Measurements from ENCODE around the gene CRK.
A peak's percentile ranks its signal among the peaks of the same experiment; 100 is the strongest.

CRK gene

DNA sequence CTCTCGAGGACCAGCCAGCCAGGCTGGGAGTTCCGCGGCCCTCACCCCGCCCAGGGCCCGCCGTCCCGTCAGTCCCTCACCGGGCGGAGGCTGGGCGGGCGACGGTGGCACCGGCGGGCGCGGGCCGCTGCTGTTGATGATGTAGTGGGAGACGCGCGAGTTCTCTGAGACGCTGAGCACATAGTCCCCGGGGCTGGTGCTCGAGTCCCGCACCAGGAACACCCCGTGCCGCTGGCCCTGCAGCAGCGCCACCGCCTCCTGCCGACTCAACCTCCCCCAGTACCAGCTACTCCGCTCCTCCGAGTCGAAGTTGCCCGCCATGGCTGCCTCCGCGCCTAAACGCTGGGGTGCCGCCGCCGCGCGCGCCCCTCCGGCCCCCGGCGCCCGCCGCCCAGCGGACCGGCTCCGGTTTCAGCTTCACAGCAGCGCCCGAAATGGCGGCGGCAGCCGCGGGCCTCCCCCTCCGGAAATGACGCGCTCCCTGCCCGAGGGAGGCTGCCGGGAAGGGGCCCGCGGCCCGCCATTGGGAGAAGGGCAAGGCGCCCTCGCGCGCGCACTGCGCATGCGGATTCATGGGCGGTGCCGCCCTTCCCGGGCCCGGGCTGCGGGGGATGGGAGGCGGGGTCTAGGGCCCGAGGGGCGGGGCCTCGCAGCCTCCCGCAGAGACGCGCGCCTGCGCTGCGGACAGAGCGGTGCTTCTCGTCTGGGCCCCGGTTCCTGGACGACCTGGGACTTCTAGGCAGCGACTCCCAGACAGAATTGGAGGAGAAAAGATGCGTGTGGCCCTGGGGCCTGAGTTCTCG, at the start of gene CRK:
CRK (minus strand) TSS at position 436 of the 803 bp plus-strand sequence; CDS start at position 321, 115 bp downstream.
- peak; percentile 71 for DNase-seq (ENCODE audit: low read depth)

DNA sequence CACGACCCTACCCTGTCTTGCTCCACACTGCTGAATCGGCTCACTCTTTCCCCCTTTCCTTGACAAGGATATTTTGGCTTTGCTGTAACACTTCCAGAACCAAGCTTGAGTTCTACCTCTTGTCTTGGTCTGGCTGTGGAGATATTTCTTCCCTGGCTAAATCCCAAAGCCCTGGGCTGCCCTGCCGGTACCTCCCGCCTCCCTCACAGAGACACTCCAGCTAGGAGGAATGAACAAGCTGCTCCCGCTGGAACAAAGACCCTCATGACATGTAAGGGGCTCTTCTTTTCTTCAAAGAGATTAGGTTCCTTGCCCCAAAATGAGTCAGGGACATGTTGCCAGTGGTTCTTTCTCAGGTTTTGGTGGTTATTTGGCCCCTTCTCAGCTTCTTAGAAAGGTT, 49.6 kb upstream of the CRK start:
- no peak for DNase-seq (ENCODE audit: low read depth)

DNA sequence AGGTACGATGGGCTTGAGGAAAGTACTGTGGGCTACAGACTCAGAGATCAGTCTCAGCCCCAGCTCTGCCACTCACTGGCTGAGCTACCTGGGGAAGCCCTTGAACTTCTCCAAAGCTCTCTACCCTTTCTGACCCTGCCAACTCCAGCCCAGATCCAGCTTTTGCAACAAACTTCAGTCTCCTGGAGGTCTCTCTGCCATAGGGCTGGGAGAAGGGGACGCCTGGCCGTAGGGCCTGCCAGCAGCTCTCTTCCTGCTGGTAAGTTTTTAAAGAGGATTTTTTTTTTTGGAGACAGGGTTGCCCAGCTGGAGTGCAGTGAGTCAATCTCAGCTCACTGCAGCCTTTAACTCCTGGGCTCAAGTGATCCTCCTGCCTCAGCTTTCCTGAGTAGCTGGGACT, 48.8 kb upstream of the CRK start:
- DNase-seq (ENCODE audit: low read depth), result no peak

DNA sequence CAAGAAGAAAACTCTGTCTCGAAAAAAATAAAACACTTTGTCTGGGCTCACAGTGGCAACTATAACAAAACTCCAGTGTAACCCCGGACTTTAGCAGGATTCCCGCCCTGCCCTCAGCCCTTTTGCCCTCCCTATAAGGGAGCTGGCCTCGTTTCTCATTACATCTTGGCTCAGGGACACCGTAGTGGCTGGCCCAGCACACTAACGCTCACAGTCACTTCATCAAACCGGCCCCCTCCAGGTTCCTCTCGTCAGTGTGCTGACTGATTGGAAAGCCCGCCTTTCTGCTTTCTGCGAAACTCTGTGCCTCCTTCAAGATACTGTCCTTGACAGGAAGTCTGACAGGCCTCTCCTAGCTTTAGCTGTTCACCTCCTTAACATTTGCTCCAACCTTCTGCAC, 47.7 kb upstream of the CRK start:
- no peak for DNase-seq (ENCODE audit: low read depth)

DNA sequence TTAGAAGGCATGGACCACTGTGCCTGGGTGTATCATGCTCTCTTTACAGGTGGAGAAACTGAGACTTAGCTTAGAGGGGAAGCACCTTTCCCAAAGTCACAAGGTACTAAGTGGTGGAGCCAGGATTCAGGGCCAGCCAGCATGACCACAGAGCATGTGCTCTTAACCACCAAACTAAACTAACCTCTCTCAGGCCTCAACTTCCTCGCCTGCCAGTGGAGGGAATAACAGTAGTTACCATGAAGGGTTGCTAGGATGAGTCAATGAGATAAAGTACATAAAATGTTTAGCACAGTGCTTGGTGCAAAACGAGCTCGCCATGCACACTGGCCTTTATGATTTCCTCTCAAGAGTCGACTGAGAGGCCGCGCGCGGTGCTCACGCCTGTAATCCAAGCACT, 42.8 kb upstream of the CRK start:
- no peak for DNase-seq (ENCODE audit: low read depth)

DNA sequence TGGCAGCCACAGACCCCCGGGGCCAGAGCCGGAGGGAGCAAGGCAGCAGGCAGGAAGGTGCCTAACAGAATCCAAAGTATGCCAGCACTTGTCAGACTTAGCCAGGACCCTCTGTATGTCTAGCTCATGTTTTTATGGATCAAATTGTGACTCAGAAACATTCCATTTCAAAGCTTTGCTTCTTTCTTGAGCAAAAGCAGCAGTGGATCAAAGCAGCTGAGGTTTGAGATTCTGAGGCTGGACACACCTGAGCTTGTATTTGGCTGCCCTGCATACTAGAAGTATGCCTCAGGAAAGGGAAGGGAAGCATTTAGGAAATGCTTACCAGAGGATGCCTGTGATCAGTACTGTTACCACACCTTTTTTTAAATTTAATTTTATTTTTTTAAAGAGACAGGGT, 42.2 kb upstream of the CRK start:
- DNase-seq (ENCODE audit: low read depth), result no peak

DNA sequence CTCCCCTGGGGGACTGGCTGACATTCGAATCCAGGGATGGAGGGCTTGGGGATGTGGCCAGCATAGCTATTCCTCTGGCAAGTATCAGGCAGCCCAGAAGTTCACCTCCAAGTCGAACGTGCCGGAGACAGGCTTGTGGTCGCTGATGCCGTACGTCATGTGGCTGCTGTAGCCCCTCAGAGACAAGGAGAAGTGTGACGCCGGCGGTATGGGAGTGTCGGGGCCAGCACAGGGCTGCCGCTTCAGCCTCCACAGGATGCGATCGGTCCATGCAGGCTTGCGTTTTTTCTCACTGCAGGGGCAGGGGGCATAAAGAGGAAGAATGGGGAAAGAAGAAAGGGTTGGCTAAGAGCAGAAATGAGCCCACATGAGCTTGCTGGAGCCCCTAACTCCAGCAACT, 41.8 kb upstream of the CRK start:
- no peak for DNase-seq (ENCODE audit: low read depth)

DNA sequence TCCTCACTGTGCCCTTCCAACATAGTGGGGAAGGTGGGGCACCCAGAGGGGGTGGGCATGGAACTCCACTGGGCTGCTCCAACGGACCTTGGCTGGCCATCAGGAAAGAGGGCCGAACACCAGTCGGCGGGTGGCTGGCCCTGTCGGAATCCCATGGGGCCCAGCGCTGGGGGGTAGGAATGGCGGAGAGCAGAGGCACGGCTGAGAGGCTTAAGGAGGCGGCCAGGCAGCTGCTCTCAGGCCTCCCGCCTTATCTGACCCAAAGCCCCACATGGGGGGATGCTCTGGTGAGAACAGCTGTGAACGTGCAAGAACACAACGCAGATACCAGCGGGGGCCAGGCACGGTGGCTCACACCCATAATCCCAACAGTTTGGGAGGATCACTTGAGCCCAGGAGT, 40.8 kb upstream of the CRK start:
- no peak for DNase-seq (ENCODE audit: low read depth)

DNA sequence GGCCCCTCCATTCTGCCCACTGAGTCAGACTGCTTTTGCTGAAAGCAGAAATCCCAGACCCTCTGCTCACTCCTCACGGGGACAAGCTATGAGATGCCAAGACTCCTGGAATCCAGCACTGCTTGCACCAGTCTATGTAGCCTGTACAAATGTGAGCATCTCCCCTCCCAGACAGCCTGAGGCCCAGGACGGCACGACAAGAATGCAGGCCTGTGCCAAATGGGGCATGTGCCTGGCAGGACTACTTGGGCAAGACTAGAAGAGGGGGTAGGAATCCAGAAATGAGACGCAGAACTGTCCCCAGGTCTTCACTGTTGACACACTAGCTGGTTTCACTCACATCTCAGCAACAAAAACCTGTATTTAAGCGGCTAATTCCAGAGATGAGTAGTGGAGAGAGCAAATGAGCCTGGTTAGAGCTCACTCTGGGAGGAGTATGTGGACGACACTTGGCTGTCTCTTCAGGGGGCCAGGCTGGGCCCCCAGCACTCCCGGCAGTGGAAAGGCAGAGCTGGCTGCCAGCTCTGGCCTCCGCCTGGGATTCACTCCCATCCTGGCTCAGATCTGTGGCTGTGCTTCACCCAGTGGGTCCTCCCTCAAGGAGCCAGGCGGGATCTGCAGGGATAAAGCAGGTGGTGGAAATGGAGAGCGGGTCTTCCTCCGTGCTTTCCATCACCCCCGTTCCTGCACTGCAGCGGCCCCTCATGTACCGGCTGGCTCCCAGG, 39.4 kb upstream of the CRK start:
- DNase-seq (ENCODE audit: low read depth), result no peak

DNA sequence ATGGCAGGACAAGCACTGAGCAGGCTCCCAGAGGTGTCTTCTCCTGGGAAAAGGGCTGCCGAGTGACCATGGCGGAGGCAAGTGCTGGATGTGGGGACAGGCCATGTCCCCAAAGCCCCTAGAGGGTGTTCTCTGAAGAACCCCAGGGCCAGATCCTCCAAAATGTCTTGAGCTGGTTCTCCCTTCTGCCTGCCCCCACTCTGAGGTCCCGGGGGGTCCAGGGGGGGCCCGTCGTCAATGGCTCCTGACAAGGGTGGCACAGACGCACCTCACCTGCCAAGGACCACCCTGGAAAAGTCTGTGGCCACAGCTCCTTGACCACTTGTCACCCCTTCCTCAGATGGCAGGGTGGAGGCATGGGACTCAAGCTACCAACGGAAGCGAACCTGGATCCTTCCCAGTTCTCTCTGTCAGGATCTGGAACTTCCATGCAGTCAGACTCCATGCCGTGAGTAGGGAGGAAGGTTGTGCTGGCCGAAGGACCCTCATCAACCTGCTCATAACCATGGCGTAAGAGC, 38.8 kb upstream of the CRK start:
- no peak for DNase-seq (ENCODE audit: low read depth)

DNA sequence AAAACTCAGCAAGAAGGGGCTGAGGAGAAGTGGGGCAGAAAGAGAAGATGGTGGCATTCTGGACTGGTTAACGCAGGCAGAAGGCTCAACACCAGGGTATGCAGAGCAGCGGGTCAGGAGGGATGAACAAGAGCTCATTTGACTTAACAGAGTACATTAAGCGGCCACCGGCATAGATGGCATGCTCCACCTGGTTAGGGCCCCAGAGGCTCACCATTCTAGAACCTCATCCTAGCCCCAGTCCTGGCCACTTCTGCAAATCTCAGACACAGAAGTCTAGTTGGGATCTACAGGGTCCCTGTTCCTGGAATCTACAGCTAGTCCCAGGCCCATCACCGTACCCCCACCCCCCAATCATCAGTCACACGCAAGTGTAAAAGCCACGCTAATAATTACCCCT, 38.2 kb upstream of the CRK start:
- no peak for DNase-seq (ENCODE audit: low read depth)

DNA sequence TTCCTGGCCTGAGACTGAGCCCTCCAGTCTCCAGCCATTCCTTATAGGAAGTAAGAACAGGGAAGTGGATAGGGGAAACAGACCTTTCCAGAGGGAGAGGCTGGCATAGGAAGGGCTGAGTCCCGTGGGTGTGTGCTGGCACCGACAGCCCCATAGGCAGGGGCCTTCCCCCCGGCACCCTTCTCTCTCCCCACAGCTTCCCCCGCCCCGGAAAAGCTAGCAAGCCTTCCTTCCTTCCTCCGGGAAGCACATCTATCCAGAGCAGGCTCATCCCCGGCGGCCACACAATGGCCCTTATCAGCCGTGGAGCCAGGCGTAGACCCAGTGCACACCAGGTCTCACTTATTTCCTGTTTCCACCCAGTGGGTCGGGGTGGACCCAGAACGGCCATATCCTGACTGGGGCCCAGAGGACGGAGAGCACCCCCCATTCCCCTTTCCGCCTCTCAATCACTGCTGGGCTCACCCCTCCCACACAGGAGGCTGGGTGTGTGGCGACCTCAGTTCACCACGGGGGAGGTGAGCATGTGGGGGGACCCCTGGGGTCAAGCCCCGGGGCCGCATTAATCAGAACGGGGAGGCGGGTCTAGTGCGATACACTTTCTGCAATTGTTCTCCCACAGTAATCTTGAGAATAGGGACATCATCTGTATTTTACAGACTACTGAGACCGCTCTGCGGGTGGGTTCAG, 37.4 kb upstream of the CRK start:
- no peak for DNase-seq (ENCODE audit: low read depth)

DNA sequence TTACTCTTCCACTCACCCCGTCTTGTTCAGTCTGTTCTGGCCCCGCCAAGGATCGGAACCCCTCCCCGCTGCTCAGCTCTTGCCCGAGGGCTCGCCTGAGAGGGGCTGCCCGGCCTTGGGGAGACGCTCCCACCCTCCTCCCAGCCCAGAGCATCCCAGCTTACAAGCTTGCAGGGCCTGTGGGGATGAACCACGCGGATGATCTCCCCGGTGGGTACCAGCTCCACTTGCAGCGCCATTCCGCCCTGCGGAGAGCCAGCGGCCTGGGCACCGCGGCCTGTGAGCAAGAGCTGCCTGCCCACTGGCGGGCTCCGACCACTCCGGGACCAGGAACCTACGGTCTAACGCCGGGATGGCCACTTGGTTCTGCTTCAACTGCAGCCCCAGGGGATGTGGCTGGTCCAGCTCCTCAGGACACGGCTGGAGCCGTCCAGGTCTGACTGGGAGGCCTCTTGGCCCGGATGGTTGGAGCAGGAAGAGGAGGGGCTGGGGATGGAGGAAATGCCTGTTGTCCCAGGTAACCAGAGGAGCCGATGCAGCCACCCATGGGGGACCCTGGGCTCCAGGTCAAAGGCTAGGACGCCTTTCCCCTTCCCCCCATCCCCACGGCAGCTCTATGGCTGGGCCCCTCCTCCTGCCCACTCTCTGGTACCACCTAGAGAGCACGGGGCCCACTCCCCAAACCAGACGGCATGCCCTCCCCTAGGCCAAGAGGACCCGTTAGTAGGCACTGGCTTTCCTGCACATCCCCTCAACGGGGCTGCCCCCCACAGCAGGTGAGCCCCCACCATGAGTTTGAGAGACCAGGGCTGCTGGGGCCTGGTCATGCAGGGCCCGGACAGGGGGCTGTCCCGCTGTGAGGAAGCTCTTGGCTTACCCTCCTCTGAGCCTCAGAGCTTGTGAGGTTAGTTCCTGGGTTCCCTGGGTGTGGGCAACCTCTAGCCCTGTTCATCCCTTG, 36.5 kb upstream of the CRK start, which contains the start of gene MYO1C:
MYO1C (minus strand) TSS at position 438 of the 958 bp plus-strand sequence; CDS start at position 239, 199 bp downstream.
- no peak for DNase-seq (ENCODE audit: low read depth)

DNA sequence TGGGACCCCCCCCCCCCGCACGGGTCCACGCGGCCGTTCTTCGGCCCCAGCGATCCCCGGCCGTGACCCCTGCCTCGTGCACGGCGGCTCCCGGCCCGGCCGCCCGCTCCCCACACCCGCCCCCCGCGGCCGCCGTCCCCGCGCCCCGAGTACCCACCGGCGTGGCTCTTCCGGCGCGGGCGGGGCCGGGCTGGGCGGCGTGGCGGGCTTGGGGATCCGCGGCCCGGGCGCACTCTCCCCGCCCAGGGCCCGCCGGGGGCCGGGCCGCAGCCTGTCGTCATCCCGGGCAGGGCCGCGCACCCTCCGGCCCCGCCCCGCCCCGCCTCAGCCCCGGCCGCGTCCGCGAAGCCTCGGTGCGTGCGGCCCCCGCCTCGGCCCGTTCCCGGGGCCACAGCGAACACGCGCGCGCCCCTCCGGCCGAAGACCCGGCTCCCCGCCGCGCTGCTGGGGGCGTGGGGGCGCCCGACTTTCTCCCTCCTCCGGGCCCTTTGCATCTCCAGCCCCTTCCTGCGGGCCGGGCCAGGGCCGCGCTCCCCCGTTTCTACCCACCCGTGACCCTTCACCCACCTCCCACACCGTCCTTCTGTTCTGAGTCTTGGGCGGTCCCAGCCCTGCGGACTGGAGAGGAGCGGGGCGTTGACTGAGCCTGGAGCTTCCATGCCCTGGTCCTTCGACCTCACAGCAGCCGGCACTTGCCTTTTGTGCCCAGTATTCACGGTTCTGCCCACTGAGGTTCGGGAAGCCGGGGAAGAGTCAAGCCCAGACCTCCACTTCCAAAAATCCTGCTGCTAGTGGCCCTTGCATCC, 35.6 kb upstream of the CRK start:
- no peak for DNase-seq (ENCODE audit: low read depth)

DNA sequence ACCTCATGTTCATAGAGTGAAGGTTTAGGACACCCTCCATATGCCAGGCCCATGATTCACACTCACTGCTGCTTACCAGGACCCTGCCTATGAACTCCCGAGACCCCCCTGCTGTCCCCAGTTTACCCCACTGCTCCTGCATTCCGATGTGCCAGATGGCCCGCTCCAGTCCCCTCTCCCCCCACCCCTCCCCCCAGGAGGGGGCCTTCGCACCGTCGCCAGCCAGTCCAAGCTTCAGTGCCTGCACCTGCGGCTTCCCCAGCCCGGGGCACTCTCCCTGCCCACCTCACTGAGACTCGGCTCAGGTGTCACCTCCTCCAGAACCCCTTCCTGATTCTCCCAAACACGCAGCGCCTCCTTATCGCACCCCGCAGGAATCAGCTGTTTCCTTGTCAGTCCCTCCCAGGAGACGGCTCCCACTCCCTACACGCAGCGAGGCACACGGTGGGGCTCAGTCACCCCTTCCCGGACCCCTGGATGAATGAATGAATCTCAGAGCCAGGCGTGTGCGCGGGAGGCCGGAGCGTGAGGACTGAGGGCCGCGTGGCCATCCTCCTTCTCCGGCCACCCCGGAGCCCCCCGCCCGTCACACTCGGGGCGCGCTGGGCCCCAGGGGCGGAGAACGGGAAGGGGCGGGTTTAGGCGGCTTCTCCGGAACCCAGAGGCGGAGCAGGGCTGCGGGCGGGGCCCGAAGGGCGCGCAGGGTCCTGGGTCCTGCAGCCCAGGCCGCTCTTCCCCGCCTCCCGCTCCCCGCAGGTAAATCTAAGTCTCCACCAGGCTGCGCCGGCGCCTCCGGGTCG, 34.8 kb upstream of the CRK start:
- DNase-seq (ENCODE audit: low read depth), result no peak

DNA sequence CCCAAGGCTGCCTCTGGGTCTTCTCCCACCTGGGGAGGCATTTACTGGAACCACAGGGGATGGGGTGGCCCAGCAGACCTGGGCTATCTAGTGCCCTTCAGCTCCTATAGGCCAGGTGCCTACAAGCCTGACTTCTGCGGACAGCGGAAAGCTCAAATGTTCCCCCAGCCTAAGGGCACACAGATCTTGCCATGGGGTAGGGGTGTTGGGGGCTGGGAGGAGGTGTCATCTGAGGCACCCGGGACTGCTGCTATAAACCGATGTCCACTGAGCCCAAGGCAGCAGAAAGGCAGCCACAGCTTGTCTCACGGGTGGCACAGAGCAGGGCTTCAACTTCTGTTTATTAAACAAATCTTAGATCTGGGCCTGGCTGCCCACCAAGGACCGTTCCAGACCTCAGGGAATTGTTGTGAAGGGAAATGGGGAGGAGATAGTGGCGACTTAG, 32.8 kb upstream of the CRK start:
- no peak for DNase-seq (ENCODE audit: low read depth)

DNA sequence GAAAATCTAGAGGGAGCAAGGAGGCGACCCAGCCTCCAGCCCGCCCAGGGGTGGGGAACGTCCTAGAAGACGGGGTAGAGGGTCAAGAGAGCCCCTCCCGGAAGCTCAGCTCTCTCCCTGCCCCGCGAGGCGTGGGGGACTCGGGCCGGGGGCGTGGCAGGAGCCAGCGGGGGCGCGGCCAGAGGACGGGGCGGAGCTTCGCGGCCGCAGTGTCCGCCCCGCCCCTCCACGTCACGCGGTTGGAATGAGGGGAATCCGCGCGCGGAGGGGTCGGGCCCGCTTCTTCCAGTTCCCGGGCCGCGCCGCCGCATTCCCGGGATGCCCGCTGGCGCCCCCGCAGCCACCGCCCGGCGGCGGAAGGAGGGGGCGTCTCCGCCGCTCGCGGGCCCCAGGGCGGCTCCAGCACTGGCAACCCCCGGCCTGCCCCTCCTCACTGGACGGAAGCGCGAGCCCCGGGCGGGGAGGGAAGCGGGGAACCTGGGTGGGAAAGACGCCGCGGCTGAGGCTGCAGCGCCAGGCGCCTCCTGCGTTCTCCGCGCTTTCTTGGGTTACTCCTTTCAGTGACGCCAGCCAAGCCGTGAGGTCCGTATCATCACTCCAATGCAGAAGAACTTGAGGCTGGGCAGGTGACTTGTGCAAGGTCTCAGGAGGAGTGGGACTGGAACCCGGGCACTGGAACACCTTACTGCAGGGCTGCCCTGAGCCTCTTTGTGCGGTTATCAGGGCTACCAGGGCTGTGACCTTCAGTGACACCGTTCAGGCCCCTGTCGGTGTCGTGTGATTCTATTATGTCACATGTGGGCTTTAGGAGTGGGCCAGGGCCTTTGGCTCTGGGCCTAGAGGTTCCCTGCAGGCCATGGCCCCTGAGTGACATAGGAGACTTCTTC, 32.1 kb upstream of the CRK start:
- DNase-seq (ENCODE audit: low read depth), result no peak

DNA sequence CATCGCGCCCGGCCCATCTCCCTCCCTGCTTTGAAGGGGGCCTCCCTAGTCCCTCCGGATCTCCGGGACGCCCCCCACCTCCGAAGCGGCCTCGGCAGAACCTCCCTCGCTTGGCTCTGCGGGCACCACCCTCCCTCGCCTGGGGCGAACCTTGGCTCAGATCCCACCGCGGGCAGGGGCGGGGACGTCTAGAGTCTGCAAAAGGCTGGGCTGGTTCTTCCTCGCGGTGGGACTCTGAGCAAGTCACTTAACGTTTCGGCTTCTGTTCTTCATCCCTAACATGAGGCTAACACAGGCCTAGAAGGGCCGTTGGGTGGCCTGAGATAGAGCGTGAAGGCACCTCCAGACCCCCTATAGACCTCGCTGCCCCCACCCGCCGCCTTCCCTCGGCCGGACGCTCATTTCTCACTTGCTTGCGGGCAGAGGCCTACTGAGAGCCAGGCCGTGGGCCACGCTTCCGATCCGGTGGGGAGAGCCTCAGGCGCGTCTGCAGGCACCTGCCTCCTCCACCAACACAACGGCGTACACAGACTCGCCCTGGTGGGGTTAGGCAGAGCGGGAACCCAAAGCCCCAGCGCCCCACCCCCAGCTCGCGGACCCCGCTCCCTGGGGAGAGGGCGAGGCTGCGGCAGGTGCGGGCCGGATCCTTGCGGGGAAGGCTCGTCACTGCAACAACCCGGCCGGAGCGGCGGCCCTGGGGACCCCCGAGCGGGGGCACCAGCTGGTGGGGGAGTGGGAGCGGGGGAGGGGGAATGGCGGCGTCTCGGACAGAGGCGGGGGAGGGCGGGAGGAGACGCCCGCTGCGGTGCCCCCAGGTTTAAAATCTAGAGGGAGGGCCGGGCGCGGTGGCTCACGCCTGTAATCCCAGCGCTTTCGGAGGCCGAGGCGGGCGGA, 31.0 kb upstream of the CRK start:
- no peak for DNase-seq (ENCODE audit: low read depth)

Measured in HS-5 (cell line).